K562 (cell line): ENCODE measurements around the gene KLHL8. TPM values are rescaled to one million over a fixed set of nuclear protein-coding genes. Genes with fewer than 3 reads are reported as not detected.

Experiments used
- EGR1 ChIP-seq: fragments of 450-650 bp; conservative IDR thresholded peaks from 2 replicates; pipeline ENCODE4 v1.6.1; 2017; ENCODE audit warnings: mild to moderate bottlenecking
- FOSL1 ChIP-seq: fragments of 200-800 bp; sonication (Bioruptor generic); conservative IDR thresholded peaks from 2 replicates; pipeline ENCODE4 v1.6.1; 2016; ENCODE audit warnings: missing genetic modification characterization, missing compliant biosample characterization
- MGA ChIP-seq: fragments of 450-650 bp; IDR thresholded peaks from 2 replicates; pipeline ENCODE4 v1.6.1; 2016; ENCODE audit warnings: mild to moderate bottlenecking, moderate library complexity
- MXD1 ChIP-seq: fragments of 250-450 bp; sonication (Bioruptor Pico); IDR thresholded peaks from 2 replicates; pipeline ENCODE4 v1.8.0; 2021; ENCODE audit warnings: borderline replicate concordance, mild to moderate bottlenecking, moderate library complexity; ENCODE audit not compliant: poor library complexity, severe bottlenecking
- NKRF ChIP-seq: fragments of 450-650 bp; IDR thresholded peaks from 2 replicates; pipeline ENCODE4 v1.6.1; 2016; ENCODE audit warnings: borderline replicate concordance
- PREB ChIP-seq: sonication (generic); formaldehyde crosslinking; IDR thresholded peaks from 2 replicates; pipeline ENCODE4 v1.8.1; 2023; ENCODE audit warnings: mild to moderate bottlenecking, missing genetic modification reagents
- RAD21 ChIP-seq, 2 experiments: fragments of 250-450 bp in 1 of 2; fragments of 450-650 bp in 1 of 2; sonication (Bioruptor Pico) in 1 of 2; formaldehyde crosslinking in 1 of 2; IDR thresholded peaks in 1 of 2; conservative IDR thresholded peaks in 1 of 2; 2 replicates each; pipeline versions ENCODE4 v1.4.0 to v1.8.0; 2020 to 2022; ENCODE audit warnings: mild to moderate bottlenecking in 2 of 2, moderate library complexity in 1 of 2
- SMARCE1 ChIP-seq: fragments of 450-650 bp; IDR thresholded peaks from 2 replicates; pipeline ENCODE4 v1.7.1; 2016; ENCODE audit warnings: mild to moderate bottlenecking
- ZBTB26 ChIP-seq: fragments of 450-650 bp; formaldehyde crosslinking; IDR thresholded peaks from 2 replicates; pipeline ENCODE4 v1.4.0; 2022; ENCODE audit warnings: missing genetic modification characterization
- ZSCAN29 ChIP-seq: fragments of 450-650 bp; IDR thresholded peaks from 2 replicates; pipeline ENCODE4 v1.6.1; 2017
- polyA plus RNA-seq, 8 experiments: library from polyadenylated mRNA; depleted of rRNA in 4 of 8; stranded (reverse) in 5 of 8; unstranded in 3 of 8; fragments of >200 nt; fragmentation: Nextera tagmentation in 2 of 8; fragmentation: Illumina TruSeq in 1 of 8; extraction: Ambion mirVana in 2 of 8; extraction: Trizol in 1 of 8; gene quantifications; 2 replicates each; pipeline versions ENCODE4 v1.2.1 to v1.2.3, GENCODE V29; 2011 to 2014; ENCODE audit warnings: inconsistent platforms in 1 of 8, missing spikeins in 1 of 8
- total RNA-seq, 7 experiments: library from RNA; depleted of rRNA in 6 of 7; stranded (reverse); fragments of >200 nt in 6 of 7; fragmentation: Illumina TruSeq in 2 of 7; extraction: Trizol in 2 of 7; gene quantifications; 2 replicates each; pipeline versions ENCODE4 v1.2.1 to v1.2.3, GENCODE V29; 2011 to 2021; ENCODE audit warnings: low replicate concordance in 1 of 7

Gene KLHL8
- total and polyA plus RNA-seq, 9 of the 15 experiments (the other 6 are each of a cell fraction or from before 2014, with no cell fraction given): 8.7 to 25.3 (median 15.7) TPM

GRCh38 chr4:87150498-87151261 is 69.7 kb downstream of the KLHL8 start (continued):
- TF ChIP-seq NKRF: no peak
- no peak for TF ChIP-seq ZSCAN29
- no peak for TF ChIP-seq MXD1 (CRISPR knock-in tag)
- TF ChIP-seq EGR1: no peak
- TF ChIP-seq PREB (CRISPR knock-in tag): 0 out of 2 replicates have a peak, but pooled peaks have one; percentile 50
- TF ChIP-seq ZBTB26 (CRISPR knock-in tag): no peak
- TF ChIP-seq FOSL1 (tag): no peak
- TF ChIP-seq RAD21 (CRISPR knock-in tag; conservative IDR thresholded peaks at IDR 0.05 in 1 of 2, IDR thresholded peaks at IDR 0.05 in 1 of 2): peak; percentile 81 to 90
- no peak for TF ChIP-seq MGA
- TF ChIP-seq SMARCE1: no peak
